GM12874 (cell line): ENCODE results near the gene FADS3.

Experiments
- TF ChIP-seq, protein P1 (sequence below): IDR thresholded peaks from 2 replicates; pipeline ENCODE4 v1.5.1; 2011; ENCODE audit warnings: low read depth, mild to moderate bottlenecking, control low read depth, low read length, moderate library complexity; ENCODE audit not compliant: insufficient read depth

FADS3 gene

DNA sequence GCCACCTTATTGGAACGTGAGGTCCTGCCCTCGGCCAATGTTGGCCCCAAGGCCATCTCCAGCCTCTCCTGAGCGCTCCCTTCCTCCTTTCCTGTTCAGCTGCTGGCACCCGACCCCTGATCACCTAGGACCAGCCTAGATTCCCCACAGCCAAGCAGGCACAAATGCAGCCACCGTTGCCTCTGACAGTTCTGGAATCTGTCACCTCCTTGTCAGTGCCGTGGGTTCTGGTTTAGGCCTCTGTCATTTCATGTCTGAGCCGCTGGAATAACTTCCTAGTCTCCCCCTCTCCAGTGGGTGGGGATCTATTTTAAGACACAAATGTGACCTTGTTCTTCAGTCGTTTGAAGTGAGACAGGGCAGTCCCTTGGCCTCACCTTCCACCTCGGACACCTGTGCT, 29.7 kb downstream of the FADS3 start:
- TF ChIP-seq, protein P1, sequence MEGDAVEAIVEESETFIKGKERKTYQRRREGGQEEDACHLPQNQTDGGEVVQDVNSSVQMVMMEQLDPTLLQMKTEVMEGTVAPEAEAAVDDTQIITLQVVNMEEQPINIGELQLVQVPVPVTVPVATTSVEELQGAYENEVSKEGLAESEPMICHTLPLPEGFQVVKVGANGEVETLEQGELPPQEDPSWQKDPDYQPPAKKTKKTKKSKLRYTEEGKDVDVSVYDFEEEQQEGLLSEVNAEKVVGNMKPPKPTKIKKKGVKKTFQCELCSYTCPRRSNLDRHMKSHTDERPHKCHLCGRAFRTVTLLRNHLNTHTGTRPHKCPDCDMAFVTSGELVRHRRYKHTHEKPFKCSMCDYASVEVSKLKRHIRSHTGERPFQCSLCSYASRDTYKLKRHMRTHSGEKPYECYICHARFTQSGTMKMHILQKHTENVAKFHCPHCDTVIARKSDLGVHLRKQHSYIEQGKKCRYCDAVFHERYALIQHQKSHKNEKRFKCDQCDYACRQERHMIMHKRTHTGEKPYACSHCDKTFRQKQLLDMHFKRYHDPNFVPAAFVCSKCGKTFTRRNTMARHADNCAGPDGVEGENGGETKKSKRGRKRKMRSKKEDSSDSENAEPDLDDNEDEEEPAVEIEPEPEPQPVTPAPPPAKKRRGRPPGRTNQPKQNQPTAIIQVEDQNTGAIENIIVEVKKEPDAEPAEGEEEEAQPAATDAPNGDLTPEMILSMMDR = no peak

DNA sequence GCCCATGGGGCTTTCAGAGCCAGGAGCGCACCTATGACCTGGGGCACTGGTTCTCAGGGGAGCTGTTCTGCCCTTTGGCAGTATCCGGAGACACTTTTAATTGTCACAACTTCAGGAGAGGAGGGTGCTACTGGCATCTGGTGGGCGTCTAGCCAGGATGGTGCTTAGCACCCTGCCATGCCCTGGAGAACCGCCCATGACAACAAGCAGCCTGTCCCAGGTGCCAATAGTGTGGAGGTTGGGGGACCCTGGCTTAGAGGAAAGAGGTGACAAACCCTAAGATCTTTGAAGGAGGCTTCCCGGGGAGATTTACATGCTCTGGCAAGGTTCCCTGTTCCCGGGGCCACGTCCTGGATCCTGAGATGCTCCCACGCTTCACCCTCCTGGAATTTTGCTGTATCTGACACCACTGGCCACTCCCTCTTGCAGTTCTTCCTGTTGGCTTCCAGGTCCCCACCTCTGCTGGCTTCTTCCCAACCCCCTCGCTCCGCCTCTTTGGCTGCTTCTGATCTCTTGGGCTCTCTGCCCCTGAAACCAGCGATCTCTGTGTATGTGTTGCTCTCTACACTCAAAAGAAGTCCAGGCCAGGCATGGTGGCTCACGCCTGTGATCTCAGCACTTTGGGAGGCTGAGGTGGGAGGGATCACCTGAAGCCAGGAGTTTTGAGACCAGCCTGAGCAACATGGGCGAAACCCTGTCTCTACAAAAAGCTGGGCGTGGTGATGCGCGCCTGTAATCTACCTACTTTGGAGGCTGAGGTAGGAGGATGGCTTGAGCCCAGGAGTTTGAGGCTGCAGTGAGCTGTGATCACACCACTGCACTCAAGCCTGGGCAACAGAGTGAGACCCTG, 31.1 kb downstream of the FADS3 start:
- TF ChIP-seq, protein P1 = no peak

GRCh38 chr11:61855939-61856680, 35.2 kb downstream of the FADS3 start:
- TF ChIP-seq, protein P1 = no peak

DNA sequence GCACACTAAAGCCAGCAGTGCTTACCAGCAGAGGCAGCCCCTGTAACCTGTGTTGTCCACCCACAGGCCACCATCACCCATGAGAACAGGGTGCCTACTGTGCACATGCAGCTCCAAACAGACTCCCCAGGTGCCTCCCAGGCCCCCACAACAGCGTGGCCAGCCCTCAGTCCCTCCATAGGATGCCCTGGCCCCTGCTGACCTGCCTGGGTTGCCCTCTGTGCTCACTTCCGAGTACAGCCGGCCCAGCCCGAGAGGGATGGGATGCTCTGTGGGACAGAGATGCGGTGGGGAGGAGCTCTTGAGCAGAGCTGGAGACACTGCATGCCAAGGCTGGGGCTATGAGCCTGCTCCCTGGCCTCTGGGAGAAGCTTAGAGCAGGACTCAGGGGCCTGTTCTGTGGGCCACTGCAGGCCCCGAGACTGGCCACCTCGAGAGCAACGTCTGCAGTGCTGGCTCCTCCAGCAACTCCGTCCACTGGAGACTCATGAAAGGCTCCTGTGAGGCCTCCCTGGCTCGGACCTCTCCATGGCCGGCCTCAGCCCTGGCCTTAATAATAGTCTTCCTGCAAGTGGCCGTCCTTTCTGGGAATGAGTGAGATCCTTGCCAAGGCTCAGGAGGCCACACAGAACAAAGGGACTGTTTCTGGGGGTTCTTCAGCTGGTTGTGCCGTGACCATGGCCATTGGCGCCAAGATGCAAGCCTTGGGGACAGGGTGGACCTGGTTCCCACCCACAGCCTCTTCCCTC, 36.2 kb downstream of the FADS3 start:
- TF ChIP-seq, protein P1 = no peak

GRCh38 chr11:61854206-61854895, 37.0 kb downstream of the FADS3 start:
- TF ChIP-seq, protein P1 = no peak

DNA sequence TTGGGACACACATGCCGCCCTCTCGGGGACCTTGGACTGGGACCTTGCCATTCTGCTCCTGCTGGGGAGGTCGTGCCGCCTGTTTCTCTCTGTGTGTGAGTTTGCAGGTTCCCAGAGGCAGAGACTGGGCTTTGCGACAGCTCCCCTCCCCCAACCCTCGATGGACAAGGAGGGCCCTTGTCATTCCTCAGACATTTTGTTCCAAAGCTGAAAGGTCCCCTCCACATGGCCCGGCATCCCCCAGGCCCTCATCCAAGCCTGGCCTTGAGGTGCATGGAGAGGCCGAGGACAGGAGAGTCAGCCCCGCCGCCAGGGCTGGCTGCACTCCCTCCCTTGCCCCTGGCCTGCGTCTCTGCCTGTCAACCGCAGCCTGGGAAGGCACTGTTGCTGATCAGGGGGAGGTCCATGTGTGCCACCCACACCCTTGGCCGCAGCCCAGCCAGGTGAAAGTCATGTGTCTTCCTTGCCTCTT, 37.6 kb downstream of the FADS3 start:
- TF ChIP-seq, protein P1 = no peak
